SH-SY5Y (cell line): ENCODE measurements around the gene ZMIZ1.

ENCODE experiments used
- GATA2 ChIP-seq: IDR thresholded peaks from 2 replicates; pipeline ENCODE4 v1.6.1; 2011; ENCODE audit warnings: mild to moderate bottlenecking, low read depth, low read length
- GATA3 ChIP-seq: IDR thresholded peaks from 2 replicates; pipeline ENCODE4 v1.6.1; 2011; ENCODE audit warnings: low read depth, mild to moderate bottlenecking, low read length, moderate library complexity

GRCh38 chr10:79112881-79113431, 44.2 kb downstream of the ZMIZ1 start:
- TF ChIP-seq GATA2: no peak
- TF ChIP-seq GATA3: no peak
